Muscle layer of duodenum (tissue), 2 donors: ENCODE results near the gene ADNP2.

Experiments
- H3K27ac ChIP-seq: one replicate; pipeline ENCODE4 v1.7.0; 2013; ENCODE audit warnings: mild to moderate bottlenecking, low read length
- H3K27me3 ChIP-seq: one replicate; pipeline ENCODE4 v1.7.0; 2013; ENCODE audit warnings: low read depth, mild to moderate bottlenecking, control low read depth, low read length
- H3K36me3 ChIP-seq, 2 donors: one replicate each; pipeline ENCODE4 v1.7.0; 2013; ENCODE audit warnings: low read length in 2 of 2, control low read depth in 1 of 2, mild to moderate bottlenecking in 1 of 2; ENCODE audit not compliant: insufficient read depth in 2 of 2, control insufficient read depth in 1 of 2
- H3K4me1 ChIP-seq, 2 donors: one replicate each; pipeline ENCODE4 v1.7.0; 2013; ENCODE audit warnings: low read length in 2 of 2, mild to moderate bottlenecking in 2 of 2, control low read depth in 1 of 2, moderate library complexity in 1 of 2; ENCODE audit not compliant: insufficient read depth in 2 of 2, control insufficient read depth in 1 of 2
- H3K4me3 ChIP-seq, 2 donors: one replicate each; pipeline ENCODE4 v1.7.0; 2013; ENCODE audit warnings: low read length in 2 of 2, low read depth in 1 of 2, mild to moderate bottlenecking in 1 of 2
- H3K9me3 ChIP-seq, 2 donors: one replicate each; pipeline ENCODE4 v1.7.0; 2013; ENCODE audit warnings: low read length in 2 of 2, control low read depth in 1 of 2, mild to moderate bottlenecking in 1 of 2; ENCODE audit not compliant: control insufficient read depth in 1 of 2
- donor health status: healthy.

The ADNP2 gene

GRCh38 chr18:80106482-80107051 is 2.5 kb upstream of the ADNP2 start:
- Histone ChIP-seq H3K4me3 (no peak overlapping the region), H3K9me3 (no peaks in the 10 kb centered on the region), H3K4me1 (peaks cover 6 to 14% of the 10 kb centered on the region in 2 donors), H3K36me3 (no peaks in the 10 kb centered on the region), H3K27me3 (no peaks in the 10 kb centered on the region), H3K27ac (no peak overlapping the region)

GRCh38 chr18:80107426-80107825 is 1.6 kb upstream of the ADNP2 start:
- no peaks in the 10 kb centered on the region for H3K9me3 ChIP-seq
- H3K27me3 ChIP-seq = no peaks in the 10 kb centered on the region
- no peak overlapping the region for H3K4me3 ChIP-seq
- H3K27ac ChIP-seq = no peak overlapping the region
- peaks cover 6 to 14% of the 10 kb centered on the region in 2 donors for H3K4me1 ChIP-seq
- no peaks in the 10 kb centered on the region for H3K36me3 ChIP-seq

DNA sequence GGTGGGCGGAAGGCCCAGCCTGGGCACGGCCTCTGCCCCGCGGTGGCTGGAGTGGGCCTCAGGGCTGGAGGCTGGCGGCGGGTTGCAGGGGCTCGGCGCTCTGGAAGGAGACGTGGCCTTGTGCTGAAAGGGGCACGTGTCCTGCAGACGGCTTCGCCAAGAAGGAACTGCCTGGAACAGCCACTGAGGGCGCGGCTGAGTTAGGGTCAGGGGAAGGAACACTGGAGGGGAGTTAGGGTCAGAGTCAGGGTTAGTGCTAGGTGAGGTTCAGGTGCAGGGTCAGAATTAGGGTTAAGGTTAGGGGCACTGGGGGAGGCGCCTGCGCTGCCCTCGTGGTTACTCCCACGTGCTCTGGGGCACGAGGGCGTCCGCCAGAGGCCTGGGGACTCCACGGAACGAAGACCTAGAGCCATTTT is 933 bp upstream of the ADNP2 start:
- Histone ChIP-seq H3K27me3 (no peaks in the 10 kb centered on the region), H3K9me3 (no peaks in the 10 kb centered on the region), H3K27ac (no peak overlapping the region), H3K4me3 (no peak overlapping the region), H3K4me1 (peaks cover 6 to 14% of the 10 kb centered on the region in 2 donors), H3K36me3 (no peaks in the 10 kb centered on the region)

DNA sequence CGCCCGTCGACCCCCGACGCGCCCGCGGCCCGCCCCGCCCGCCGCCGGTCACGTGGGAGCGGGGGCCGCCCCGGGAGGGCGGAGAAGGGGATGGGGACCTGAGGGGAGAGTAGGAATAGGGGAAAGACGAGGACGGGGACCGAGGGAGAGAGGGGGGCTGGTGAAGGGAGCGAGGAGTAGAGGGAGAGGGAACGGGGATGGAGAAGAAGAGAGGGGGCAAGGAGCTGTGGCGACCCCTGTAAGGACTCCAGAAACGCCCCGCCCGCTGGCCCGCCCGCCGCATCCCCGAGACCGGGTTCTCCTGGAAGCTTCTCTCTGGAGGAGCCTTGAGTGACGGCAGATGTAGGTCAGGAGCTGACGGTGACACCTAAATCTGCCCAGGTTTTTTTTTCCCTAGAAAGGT is 615 bp downstream of the ADNP2 start:
- no peaks in the 10 kb centered on the region for H3K9me3 ChIP-seq
- no peaks in the 10 kb centered on the region for H3K27me3 ChIP-seq
- peak overlapping the region; percentile 62 to 73 for H3K4me3 ChIP-seq
- H3K27ac ChIP-seq = no peak overlapping the region
- H3K36me3 ChIP-seq = no peaks in the 10 kb centered on the region
- peaks cover 6 to 8% of the 10 kb centered on the region in 2 donors for H3K4me1 ChIP-seq

GRCh38 chr18:80112624-80113248 is 3.7 kb downstream of the ADNP2 start:
- no peaks in the 10 kb centered on the region for H3K36me3 ChIP-seq
- H3K9me3 ChIP-seq = no peaks in the 10 kb centered on the region
- peaks cover 6 to 8% of the 10 kb centered on the region in 2 donors for H3K4me1 ChIP-seq
- no peak overlapping the region for H3K4me3 ChIP-seq
- H3K27ac ChIP-seq = no peak overlapping the region
- H3K27me3 ChIP-seq = no peaks in the 10 kb centered on the region

- Histone ChIP-seq H3K4me1 (peaks cover 6 to 8% of the 10 kb centered on the region in 2 donors), H3K9me3 (no peaks in the 10 kb centered on the region), H3K27ac (no peak overlapping the region), H3K27me3 (no peaks in the 10 kb centered on the region), H3K4me3 (no peak overlapping the region), H3K36me3 (peaks cover 7 to 16% of the 10 kb centered on the region in 2 donors)
These were observed 6.0 kb downstream of the ADNP2 start for GRCh38 chr18:80115035-80115434.

GRCh38 chr18:80119111-80119510 is 10.0 kb downstream of the ADNP2 start:
- Histone ChIP-seq H3K27me3 (no peaks in the 10 kb centered on the region), H3K36me3 (peaks cover 7 to 16% of the 10 kb centered on the region in 2 donors), H3K27ac (no peak overlapping the region), H3K4me1 (no peaks in the 10 kb centered on the region), H3K4me3 (no peak overlapping the region), H3K9me3 (no peaks in the 10 kb centered on the region)

- H3K36me3 ChIP-seq = peaks cover 7 to 16% of the 10 kb centered on the region in 2 donors
- H3K4me1 ChIP-seq = no peaks in the 10 kb centered on the region
- no peak overlapping the region for H3K27ac ChIP-seq
- H3K4me3 ChIP-seq = no peak overlapping the region
- H3K27me3 ChIP-seq = no peaks in the 10 kb centered on the region
- H3K9me3 ChIP-seq = no peaks in the 10 kb centered on the region
These were observed 11.9 kb downstream of the ADNP2 start for GRCh38 chr18:80120932-80121331.

GRCh38 chr18:80124131-80124530 is 15.1 kb downstream of the ADNP2 start:
- Histone ChIP-seq H3K36me3 (peaks cover 4 to 9% of the 10 kb centered on the region in 2 donors), H3K27ac (no peak overlapping the region), H3K27me3 (no peaks in the 10 kb centered on the region), H3K9me3 (no peaks in the 10 kb centered on the region), H3K4me1 (no peaks in the 10 kb centered on the region), H3K4me3 (no peak overlapping the region)

GRCh38 chr18:80126797-80127196 is 17.7 kb downstream of the ADNP2 start:
- no peak overlapping the region for H3K27ac ChIP-seq
- H3K4me3 ChIP-seq = no peak overlapping the region
- H3K4me1 ChIP-seq = no peaks in the 10 kb centered on the region
- H3K9me3 ChIP-seq = no peaks in the 10 kb centered on the region
- no peaks in the 10 kb centered on the region for H3K36me3 ChIP-seq
- H3K27me3 ChIP-seq = no peaks in the 10 kb centered on the region

DNA sequence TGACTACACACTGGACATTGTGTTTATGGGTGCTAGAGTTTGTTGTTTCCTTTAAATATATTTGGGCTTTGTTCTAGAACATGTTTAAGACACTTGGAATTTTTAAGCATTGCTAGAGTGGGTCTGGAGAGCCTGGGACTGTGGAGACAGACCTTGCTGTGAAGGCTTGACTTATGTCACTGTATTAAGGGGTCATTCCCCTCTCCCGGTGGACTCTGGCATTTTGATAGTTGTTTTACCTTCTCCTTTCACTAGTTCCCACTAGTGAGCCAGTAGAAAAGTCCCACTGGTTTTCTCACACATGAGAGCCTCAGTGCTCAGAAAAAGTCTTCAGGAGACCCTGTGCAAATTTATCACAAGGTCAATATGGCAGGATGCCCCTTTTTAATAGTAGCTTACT is 18.6 kb downstream of the ADNP2 start:
- no peaks in the 10 kb centered on the region for H3K27me3 ChIP-seq
- H3K36me3 ChIP-seq = no peaks in the 10 kb centered on the region
- H3K4me1 ChIP-seq = no peaks in the 10 kb centered on the region
- H3K27ac ChIP-seq = no peak overlapping the region
- H3K4me3 ChIP-seq = no peak overlapping the region
- H3K9me3 ChIP-seq = no peaks in the 10 kb centered on the region
